Suprapubic skin (tissue), 3 donors: Measurements from ENCODE around the gene KIZ.

Experiments used
- CTCF ChIP-seq, 2 donors: fragments of 200-600 bp in 1 of 2; fragments of 450-650 bp in 1 of 2; sonication (generic) in 1 of 2; IDR thresholded peaks; one replicate each; pipeline ENCODE4 v1.5.1; 2016 to 2019; ENCODE audit warnings: antibody characterized with exemption in 2 of 2, mild to moderate bottlenecking in 1 of 2, moderate library complexity in 1 of 2
- POLR2A ChIP-seq, 2 donors: fragments of 450-650 bp; IDR thresholded peaks; one replicate each; pipeline ENCODE4 v1.6.1; 2017; ENCODE audit warnings: antibody characterized with exemption in 2 of 2, mild to moderate bottlenecking in 2 of 2, moderate library complexity in 2 of 2

GRCh38 chr20:21214431-21214830 lies 88.5 kb downstream of the KIZ start:
- TF ChIP-seq POLR2A (IDR thresholded peaks at IDR 0.05) (no peak), CTCF (IDR thresholded peaks at IDR 0.05) (no peak)
